ENCODE results near the gene NOTCH1.

The NOTCH1 gene

GRCh38 chr9:136531904-136532798 is 13.7 kb downstream of the NOTCH1 start:
- H2AK5ac ChIP-seq (ENCODE audit: low read depth, low read length): peak overlapping the region; percentile 28
- H3K79me1 ChIP-seq (ENCODE audit: low read depth, low read length): peaks cover 45% of the 10 kb centered on the region
- H3K14ac ChIP-seq (ENCODE audit: low read length): peak overlapping the region; percentile 95
- no peak overlapping the region for H3K4me3 ChIP-seq (ENCODE audit: low read length in 2 of 2)
- H3K18ac ChIP-seq (ENCODE audit: low read length): peak overlapping the region; percentile 59
- no peak overlapping the region for H3K27ac ChIP-seq (replicated peaks; ENCODE audit: low read length)
- H4K91ac ChIP-seq (ENCODE audit: low read depth, low read length, poor library complexity): no peak overlapping the region
- H3K4ac ChIP-seq (ENCODE audit: low read length): no peak overlapping the region
- no peak overlapping the region for H4K8ac ChIP-seq (ENCODE audit: low read depth, low read length)
- H3K9me3 ChIP-seq (replicated peaks in 1 of 2; ENCODE audit: control insufficient read depth in 2 of 2, insufficient read depth in 1 of 2, low read depth in 1 of 2, low read length in 2 of 2): peaks cover 0 to 2% of the 10 kb centered on the region in 2 donors
- WGBS, 2 donors (ENCODE audit: extremely low coverage in 2 of 2, insufficient read length in 2 of 2, insufficient replicate concordance in 1 of 2): no CpG with 5 or more reads among the region's 39 CpGs
- H3K9ac ChIP-seq (ENCODE audit: low read depth, low read length, poor library complexity): no peak overlapping the region
- no peak overlapping the region for H3K23ac ChIP-seq (ENCODE audit: low read depth, low read length, poor library complexity)
- H3K27me3 ChIP-seq (ENCODE audit: control insufficient read depth in 3 of 3, insufficient read depth in 3 of 3, low read depth in 1 of 3, low read length in 3 of 3): no peaks in the 10 kb centered on the region
- no peak overlapping the region for H2AFZ ChIP-seq (ENCODE audit: low read length)
- H3K4me1 ChIP-seq (ENCODE audit: control insufficient read depth in 2 of 2, insufficient read depth in 1 of 2, low read depth in 1 of 2, low read length in 2 of 2): peaks cover 2 to 47% of the 10 kb centered on the region in 2 donors
- no peak for DNase-seq (ENCODE audit: low spot score)
- H2BK5ac ChIP-seq (ENCODE audit: low read length): peak overlapping the region; percentile 57
- peaks cover 20 to 43% of the 10 kb centered on the region in 2 donors for H3K36me3 ChIP-seq (replicated peaks in 1 of 2; ENCODE audit: control insufficient read depth in 2 of 2, insufficient read depth in 2 of 2, low read length in 2 of 2)
- H2BK12ac ChIP-seq (ENCODE audit: low read length): no peak overlapping the region
- H3K4me2 ChIP-seq (ENCODE audit: insufficient read depth, low read length, poor library complexity, severe bottlenecking): no peak overlapping the region
- no peak overlapping the region for H2BK120ac ChIP-seq (ENCODE audit: low read depth, low read length)
- H2BK15ac ChIP-seq (ENCODE audit: low read length): no peak overlapping the region

- H3K23ac ChIP-seq (ENCODE audit: low read depth, low read length, poor library complexity): no peak overlapping the region
- no peak overlapping the region for H2BK15ac ChIP-seq (ENCODE audit: low read length)
- no peak for DNase-seq (ENCODE audit: low spot score)
- H3K9ac ChIP-seq (ENCODE audit: low read depth, low read length, poor library complexity): no peak overlapping the region
- no peak overlapping the region for H3K4me2 ChIP-seq (ENCODE audit: insufficient read depth, low read length, poor library complexity, severe bottlenecking)
- H2BK120ac ChIP-seq (ENCODE audit: low read depth, low read length): no peak overlapping the region
- H3K4ac ChIP-seq (ENCODE audit: low read length): no peak overlapping the region
- H2BK12ac ChIP-seq (ENCODE audit: low read length): no peak overlapping the region
- peak overlapping the region; percentile 51 for H2AK5ac ChIP-seq (ENCODE audit: low read depth, low read length)
- H3K14ac ChIP-seq (ENCODE audit: low read length): no peak overlapping the region
- peaks cover 0 to 2% of the 10 kb centered on the region in 2 donors for H3K9me3 ChIP-seq (replicated peaks in 1 of 2; ENCODE audit: control insufficient read depth in 2 of 2, insufficient read depth in 1 of 2, low read depth in 1 of 2, low read length in 2 of 2)
- H3K36me3 ChIP-seq (replicated peaks in 1 of 2; ENCODE audit: control insufficient read depth in 2 of 2, insufficient read depth in 2 of 2, low read length in 2 of 2): peaks cover 16 to 35% of the 10 kb centered on the region in 2 donors
- H3K79me1 ChIP-seq (ENCODE audit: low read depth, low read length): peaks cover 45% of the 10 kb centered on the region
- H4K8ac ChIP-seq (ENCODE audit: low read depth, low read length): no peak overlapping the region
- H2BK5ac ChIP-seq (ENCODE audit: low read length): peak overlapping the region; percentile 57
- no peak overlapping the region for H2AFZ ChIP-seq (ENCODE audit: low read length)
- WGBS, 2 donors (ENCODE audit: extremely low coverage in 2 of 2, insufficient read length in 2 of 2, insufficient replicate concordance in 1 of 2): no CpG with 5 or more reads among the region's 37 CpGs
- no peak overlapping the region for H4K91ac ChIP-seq (ENCODE audit: low read depth, low read length, poor library complexity)
- peak overlapping the region; percentile 92 for H3K18ac ChIP-seq (ENCODE audit: low read length)
- H3K4me1 ChIP-seq (ENCODE audit: control insufficient read depth in 2 of 2, insufficient read depth in 1 of 2, low read depth in 1 of 2, low read length in 2 of 2): peaks cover 2 to 54% of the 10 kb centered on the region in 2 donors
- no peaks in the 10 kb centered on the region for H3K27me3 ChIP-seq (ENCODE audit: control insufficient read depth in 3 of 3, insufficient read depth in 3 of 3, low read depth in 1 of 3, low read length in 3 of 3)
- no peak overlapping the region for H3K4me3 ChIP-seq (ENCODE audit: low read length in 2 of 2)
- peak overlapping the region; percentile 78 for H3K27ac ChIP-seq (replicated peaks; ENCODE audit: low read length)
These were observed 14.5 kb downstream of the NOTCH1 start for GRCh38 chr9:136531186-136531903.

DNA sequence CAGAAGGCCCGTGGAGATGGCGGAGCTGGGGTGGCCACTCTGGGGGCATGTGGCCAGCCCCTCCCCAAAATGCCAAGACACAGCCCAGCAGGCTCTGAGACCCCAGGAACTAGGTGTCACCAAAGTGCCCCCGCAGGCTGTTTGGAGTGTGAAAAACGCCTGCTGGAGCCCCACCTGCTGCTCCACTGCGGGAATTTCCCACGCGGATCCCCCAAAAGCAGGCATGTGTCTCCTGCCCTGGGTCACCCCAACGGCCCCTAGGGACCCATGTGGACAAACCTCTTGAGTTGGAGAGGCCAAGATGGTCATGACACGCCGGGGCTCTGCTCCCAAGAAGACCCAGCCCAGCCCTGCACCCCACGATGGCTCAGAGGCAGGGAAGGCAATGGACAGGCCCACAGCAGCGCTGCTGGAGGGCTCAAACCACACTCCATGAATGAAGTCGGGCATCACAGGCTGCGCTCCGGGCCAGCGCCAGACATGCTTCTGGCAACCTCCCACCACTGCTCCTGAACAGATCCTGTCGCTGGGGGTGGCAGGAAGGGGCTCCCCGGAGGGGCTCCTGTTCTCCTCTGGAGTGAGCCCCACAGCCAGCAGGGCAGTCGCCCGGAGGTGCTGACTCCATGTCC is 15.3 kb downstream of the NOTCH1 start:
- peak overlapping the region; percentile 24 for H2BK120ac ChIP-seq (ENCODE audit: low read depth, low read length)
- H2BK5ac ChIP-seq (ENCODE audit: low read length): no peak overlapping the region
- H3K14ac ChIP-seq (ENCODE audit: low read length): peak overlapping the region; percentile 56
- no peaks in the 10 kb centered on the region for H3K27me3 ChIP-seq (ENCODE audit: control insufficient read depth in 3 of 3, insufficient read depth in 3 of 3, low read depth in 1 of 3, low read length in 3 of 3)
- peak overlapping the region; percentile 51 for H2AK5ac ChIP-seq (ENCODE audit: low read depth, low read length)
- H3K4me2 ChIP-seq (ENCODE audit: insufficient read depth, low read length, poor library complexity, severe bottlenecking): peak overlapping the region; percentile 11
- H3K23ac ChIP-seq (ENCODE audit: low read depth, low read length, poor library complexity): peak overlapping the region; percentile 80
- peaks cover 44% of the 10 kb centered on the region for H3K79me1 ChIP-seq (ENCODE audit: low read depth, low read length)
- no peak overlapping the region for H2AFZ ChIP-seq (ENCODE audit: low read length)
- no peak overlapping the region for H3K9ac ChIP-seq (ENCODE audit: low read depth, low read length, poor library complexity)
- peak overlapping the region; percentile 41 for H2BK12ac ChIP-seq (ENCODE audit: low read length)
- WGBS, 2 donors (ENCODE audit: extremely low coverage in 2 of 2, insufficient read length in 2 of 2, insufficient replicate concordance in 1 of 2): no CpG with 5 or more reads among the region's 20 CpGs
- no peak overlapping the region for H3K4me3 ChIP-seq (ENCODE audit: low read length in 2 of 2)
- no peak overlapping the region for H2BK15ac ChIP-seq (ENCODE audit: low read length)
- H3K27ac ChIP-seq (replicated peaks; ENCODE audit: low read length): peak overlapping the region; percentile 78
- H3K18ac ChIP-seq (ENCODE audit: low read length): peak overlapping the region; percentile 92
- H4K8ac ChIP-seq (ENCODE audit: low read depth, low read length): no peak overlapping the region
- DNase-seq (ENCODE audit: low spot score): no peak
- peaks cover 0 to 2% of the 10 kb centered on the region in 2 donors for H3K9me3 ChIP-seq (replicated peaks in 1 of 2; ENCODE audit: control insufficient read depth in 2 of 2, insufficient read depth in 1 of 2, low read depth in 1 of 2, low read length in 2 of 2)
- peaks cover 2 to 60% of the 10 kb centered on the region in 2 donors for H3K4me1 ChIP-seq (ENCODE audit: control insufficient read depth in 2 of 2, insufficient read depth in 1 of 2, low read depth in 1 of 2, low read length in 2 of 2)
- no peak overlapping the region for H3K4ac ChIP-seq (ENCODE audit: low read length)
- H3K36me3 ChIP-seq (replicated peaks in 1 of 2; ENCODE audit: control insufficient read depth in 2 of 2, insufficient read depth in 2 of 2, low read length in 2 of 2): peaks cover 16 to 39% of the 10 kb centered on the region in 2 donors
- no peak overlapping the region for H4K91ac ChIP-seq (ENCODE audit: low read depth, low read length, poor library complexity)
